ENCODE measurements around the gene IGFALS.

Gene IGFALS

GRCh38 chr16:1793578-1794220, at the start of gene IGFALS:
Gene IGFALS, minus strand, starts transcription at chr16:1793705. Its CDS starts 53 bp downstream, at chr16:1793652.
- DNase-seq: no peak

DNA sequence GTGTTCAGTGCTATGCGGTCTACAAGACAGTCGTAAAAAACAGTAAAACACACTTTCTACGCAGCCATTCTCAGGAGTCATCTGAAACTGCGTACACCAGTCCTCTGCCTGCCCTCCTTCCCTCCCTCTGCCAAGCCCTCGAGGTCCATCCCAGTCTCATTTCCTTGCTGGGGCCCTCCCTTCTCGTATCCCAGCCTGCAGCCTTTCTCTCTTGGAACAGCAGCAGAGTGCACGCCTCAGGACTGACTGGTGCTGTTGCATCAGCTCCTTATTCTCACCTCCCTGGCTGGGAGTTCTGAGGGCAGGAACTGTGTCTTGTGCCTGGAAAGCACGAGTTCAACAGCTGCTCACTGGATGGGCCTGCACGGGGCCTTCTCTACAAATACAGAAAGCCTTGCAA, 46.0 kb upstream of the IGFALS start:
- DNase-seq: no peak

DNA sequence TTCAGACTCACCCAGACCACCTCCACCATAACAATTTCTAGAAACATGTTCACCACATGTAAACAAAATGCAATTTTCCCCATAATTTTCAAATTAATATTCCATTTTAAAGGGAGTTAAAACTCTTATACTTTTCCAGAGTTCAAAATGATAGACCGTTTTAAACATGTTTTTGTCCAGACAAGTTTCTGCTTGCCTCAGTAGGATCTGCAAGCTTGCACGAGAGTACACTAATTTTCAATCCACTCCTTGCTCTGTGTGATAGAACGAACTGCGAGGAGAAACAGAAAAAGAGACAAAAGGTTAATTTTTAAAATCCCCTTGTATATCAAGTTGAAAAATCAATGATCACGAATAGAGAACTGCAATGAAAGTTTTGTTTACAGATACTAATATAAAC, 40.6 kb upstream of the IGFALS start:
- DNase-seq: no peak

GRCh38 chr16:1832838-1833454, 39.4 kb upstream of the IGFALS start:
- no peak for DNase-seq

- no peak for DNase-seq
These were observed 37.9 kb upstream of the IGFALS start for GRCh38 chr16:1831186-1832075.

DNA sequence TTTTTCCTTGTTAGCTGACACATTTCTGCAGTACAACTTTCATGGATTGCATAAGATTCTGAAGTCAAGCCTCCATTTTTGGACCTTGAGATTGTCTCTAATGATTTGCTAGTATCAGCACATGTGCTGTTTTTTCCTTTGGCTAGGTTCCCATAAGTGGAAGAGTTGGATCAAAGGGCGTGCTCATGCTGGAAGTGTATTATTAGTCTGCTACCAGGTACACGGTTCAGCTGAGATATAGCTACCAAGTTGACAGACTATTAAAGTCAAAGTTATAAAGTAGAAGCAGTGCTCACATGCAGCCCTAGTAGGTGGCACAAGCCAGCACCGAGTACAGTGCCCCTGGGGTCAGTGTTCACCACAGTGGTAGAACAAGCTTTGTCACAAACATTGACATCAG, 36.7 kb upstream of the IGFALS start:
- no peak for DNase-seq

DNA sequence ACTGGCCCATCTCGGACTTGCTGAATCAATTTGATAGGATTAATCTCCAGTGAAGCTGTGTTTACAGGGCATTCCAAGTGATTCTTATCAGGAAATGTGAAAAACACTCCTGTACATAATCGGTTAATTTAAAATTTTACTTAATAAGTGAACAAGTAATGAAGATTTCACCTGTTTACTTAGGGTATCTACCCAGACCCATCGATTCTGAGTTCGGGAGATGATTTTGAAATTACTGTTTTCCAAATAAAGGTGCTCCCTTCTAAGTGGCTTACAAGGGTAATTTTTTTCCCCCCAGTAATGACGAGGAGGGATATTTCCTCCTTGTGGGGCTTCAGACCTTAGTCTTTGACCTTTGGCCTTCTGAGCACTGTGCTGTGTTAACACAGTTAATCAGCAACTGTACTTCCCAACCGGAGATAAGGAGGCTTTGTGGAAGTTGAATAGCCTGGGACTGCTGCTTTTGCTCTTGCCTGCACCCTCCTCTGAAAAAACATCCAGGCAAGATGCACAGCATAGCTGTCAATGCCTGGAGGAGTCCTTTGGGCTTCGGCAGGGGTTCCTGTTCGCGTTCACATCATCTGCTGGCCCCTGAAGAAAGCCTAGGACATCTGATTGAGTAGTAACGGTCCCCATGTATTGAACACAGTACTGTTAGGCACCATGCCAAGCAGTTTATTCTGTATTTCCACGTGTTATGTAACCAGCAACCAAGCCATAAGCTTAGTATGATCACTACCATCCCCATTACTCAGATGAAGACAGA, 35.3 kb upstream of the IGFALS start:
- DNase-seq: no peak

- peak; percentile 73 for DNase-seq
These were observed 33.4 kb upstream of the IGFALS start, which contains the start of the genes FAHD1 and HAGH for GRCh38 chr16:1826691-1827573. Gene FAHD1, plus strand, starts transcription at chr16:1827206. Its CDS starts 33 bp downstream, at chr16:1827239. Gene HAGH, minus strand, starts transcription at chr16:1826825. Its CDS starts 38 bp downstream, at chr16:1826787.

DNA sequence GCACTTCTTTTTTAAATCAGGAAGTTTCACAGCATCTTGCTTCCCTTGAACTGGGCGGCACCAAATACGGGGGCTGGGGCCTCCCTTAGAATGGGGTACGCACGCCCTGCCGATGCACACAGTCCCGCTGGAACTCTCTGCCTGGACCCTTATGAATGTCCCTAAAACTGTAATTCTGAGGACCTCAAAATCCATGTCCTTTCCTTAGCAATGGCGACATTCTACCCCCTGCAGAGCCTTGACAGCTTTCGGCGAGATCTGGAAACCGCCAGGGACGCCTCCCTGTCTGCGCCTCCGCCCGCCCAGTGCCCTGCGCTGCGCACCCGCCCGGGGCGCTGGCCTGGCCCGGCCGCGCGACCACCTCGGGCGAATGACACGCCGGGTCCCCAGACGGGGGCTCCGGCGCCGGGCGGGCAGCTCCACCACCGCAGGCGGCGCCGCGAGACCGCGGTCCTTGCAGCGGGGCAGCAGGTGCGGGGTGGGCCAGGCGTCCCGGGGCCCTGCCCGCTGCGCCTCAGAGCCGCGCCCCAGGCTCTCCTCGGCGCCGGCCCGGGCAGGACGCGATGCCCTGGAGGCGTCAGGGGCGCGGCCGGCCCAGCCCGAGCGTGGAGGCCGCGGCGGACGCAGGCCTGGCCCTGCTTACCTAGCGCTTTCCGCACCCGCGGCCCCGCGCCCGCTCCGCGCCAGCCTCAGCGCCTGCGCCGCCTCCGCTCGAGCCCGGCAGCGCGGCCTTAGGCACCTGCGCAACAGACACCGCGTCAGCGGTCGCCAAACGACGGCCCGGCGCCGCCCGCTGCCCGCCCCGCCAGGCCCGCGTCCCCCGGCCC, 32.6 kb upstream of the IGFALS start:
- DNase-seq: no peak

GRCh38 chr16:1825381-1825863, 31.9 kb upstream of the IGFALS start:
- no peak for DNase-seq

- DNase-seq: no peak
These were observed 30.3 kb upstream of the IGFALS start for GRCh38 chr16:1823821-1824220.

DNA sequence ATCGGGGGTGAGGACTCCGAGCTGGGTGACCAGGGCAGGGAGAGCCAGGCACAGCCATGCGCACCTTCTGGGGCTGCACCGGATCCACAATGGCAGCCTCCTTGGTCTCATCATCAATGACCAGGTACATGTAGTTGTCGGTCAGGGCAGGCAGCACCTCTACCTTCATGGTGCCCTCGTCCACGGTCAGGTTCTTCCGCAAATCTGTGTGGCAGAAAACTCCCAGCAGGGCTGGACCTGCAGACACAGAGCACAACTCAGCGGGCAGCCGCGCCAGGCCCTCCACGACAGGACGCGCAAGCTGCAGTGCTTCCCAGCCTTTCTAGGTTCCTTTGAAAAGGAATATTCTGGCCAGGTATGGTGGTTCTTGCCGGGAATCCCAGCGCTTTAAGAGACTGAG, 29.3 kb upstream of the IGFALS start:
- no peak for DNase-seq

DNA sequence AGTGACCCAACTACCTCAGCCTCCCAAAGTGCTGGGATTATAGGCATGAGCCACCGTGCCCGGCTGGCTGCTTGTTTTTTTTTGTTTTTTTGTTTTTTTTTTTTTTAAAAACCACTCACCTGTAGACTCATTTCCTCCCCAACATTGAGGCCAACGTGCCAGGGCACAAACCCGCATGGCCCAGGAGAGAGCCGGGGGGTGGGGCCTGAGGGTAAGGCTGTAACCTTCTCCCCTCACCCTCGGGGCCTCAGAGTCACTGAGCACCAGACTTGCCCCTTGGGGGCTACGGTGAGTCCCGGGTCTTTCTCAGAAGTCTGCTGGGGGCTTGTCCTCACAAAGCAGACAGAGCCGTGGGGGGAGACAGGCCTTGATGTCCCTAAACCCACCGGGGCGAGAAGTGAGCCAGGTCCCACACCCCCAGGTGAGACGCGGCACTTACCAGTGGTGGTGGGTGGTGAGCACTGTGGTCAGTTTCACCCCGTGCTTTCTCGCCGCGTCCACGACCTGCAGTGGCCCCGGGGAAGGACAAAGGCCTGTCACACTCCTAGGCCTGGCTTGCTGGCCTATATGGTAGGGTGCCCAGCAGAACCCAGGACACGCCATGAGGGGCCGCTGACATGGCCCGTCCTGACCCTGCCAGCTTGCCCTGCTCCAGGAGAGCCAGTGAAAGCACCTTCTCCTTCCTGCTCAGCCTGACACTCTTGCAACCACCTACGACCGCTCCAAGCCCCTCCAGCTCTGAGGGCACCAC, 28.5 kb upstream of the IGFALS start:
- DNase-seq: no peak

GRCh38 chr16:1820946-1821290, 27.4 kb upstream of the IGFALS start:
- no peak for DNase-seq

DNA sequence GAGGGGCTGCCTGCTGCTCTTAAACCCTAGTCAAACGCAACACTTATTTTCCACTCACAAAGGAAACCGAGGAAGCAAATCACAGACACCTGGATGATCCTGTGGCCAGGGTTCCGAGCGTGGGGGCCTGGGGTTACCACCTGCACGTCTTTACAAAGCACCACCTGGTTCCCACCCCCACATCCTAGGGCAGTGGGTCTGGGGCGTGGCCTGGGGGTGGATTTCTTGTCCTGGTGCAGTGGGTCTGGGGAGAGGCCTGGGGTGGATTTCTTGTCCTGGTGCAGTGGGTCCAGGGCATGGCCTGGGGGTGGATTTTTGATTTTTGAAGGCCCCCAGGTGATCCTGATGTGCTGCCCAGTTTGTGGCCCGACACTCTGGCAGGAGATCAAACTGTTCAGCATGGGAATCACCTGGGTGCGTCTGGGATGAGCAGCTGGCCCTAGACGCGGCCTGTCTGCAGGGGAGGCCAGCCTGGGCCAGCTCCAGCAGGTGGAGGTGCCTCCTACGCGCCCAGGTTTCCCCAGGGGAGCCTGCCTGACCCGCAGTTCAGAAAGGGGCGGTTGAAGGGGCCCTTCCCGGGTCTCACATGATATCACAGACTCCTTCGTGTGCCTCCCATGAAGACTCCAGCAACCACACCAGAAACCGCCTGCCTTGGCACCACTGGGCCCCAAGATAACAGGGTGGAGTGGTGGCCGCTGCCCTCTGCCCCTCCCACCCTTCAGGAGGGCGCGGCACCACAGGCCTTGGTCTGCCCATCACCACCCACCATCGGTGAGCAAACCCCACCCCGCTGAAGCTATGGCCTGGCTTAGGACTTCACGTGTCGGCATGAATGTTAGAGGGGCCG, 26.8 kb upstream of the IGFALS start:
- DNase-seq: no peak

GRCh38 chr16:1819611-1820010, 26.1 kb upstream of the IGFALS start:
- no peak for DNase-seq

GRCh38 chr16:1818873-1819525, 25.5 kb upstream of the IGFALS start:
- DNase-seq: no peak

GRCh38 chr16:1818204-1818872, 24.8 kb upstream of the IGFALS start:
- no peak for DNase-seq
